ENCODE data around the gene HES6.

DNA sequence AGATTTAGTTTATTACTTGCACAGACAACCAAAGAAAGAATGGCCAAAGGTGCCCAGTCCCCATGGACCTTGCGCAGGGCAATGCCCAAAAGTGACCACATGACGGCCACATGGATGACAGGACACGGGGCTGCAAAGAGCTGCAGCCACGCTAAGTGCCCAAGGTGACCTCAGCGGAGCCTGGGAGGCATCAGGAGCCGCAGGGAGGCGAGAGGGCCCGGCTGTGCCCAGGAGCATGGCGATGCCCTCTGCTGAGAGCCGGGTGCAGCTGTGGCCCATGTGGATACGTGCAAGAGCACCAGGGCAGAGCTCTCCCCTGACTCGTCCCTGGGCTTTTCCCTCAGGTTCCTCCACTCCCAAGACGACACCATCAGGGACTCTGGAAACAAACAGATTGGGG is 14.7 kb downstream of the HES6 start:
- TF ChIP-seq EZH2 (IDR thresholded peaks at IDR 0.05; ENCODE audit: insufficient read depth, poor library complexity, severe bottlenecking) (no peak), EZH2phosphoT487 (IDR thresholded peaks at IDR 0.05; ENCODE audit: insufficient read depth, low read depth) (no peak)
